ENCODE data around the gene POLE.
A peak's percentile ranks its signal among the peaks of the same experiment; 100 is the strongest.

The POLE gene

DNA sequence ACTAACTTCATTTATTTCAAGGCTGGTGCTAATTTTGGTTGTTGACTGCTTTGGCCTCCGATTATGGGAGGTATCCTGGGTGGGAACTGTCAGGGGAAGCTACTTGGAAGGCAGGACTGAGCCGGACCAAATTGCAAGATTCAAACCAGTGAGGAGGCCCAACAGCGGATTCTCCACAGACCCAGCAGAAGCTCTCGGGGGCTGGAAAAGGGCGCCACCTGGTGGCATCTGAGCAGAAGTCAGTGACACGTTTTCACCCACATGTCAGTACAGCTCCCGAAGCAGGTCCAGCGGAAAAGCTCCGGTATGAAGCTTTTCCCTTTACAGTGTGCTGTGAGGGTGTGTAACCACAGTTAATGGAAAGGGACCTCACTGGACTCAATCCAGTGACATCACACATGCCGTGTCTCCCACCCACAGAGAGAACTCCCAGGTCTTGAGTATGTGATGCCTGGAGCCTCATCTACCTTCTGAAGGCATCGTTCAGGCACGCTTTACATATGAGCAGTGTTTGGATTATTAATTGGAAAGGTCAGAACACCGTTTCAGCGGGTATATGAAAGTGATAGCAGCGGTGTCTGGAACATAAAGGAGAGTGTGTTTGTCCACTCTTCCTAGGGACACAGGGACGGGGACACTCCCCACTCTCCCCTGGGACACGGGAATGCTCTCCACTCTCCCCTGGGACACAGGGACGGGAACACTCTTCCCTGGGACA is 72.1 kb downstream of the POLE start:
- POLR2A ChIA-PET: interaction anchor here (0.9 kb wide), 1 partner anchor 9 kb away, joined by 3 read pairs; no protein-coding TSS in a partner anchor
- no peaks in the 10 kb centered on the region for H3K9me3 ChIP-seq (ENCODE audit: control insufficient read depth, insufficient read depth, low read depth, low read length)
- CTCF ChIA-PET: interaction anchor here (0.5 to 6.4 kb wide), 24 partner anchors 8 to 662 kb away, joined by 3 to 68 read pairs (median 4); no protein-coding TSS in a partner anchor
- TF ChIP-seq ZEB2 (tag by site-specific recombination; IDR thresholded peaks at IDR 0.05): 0 out of 2 replicates have a peak, but pooled peaks have one; percentile 28
- no peak for TF ChIP-seq TCF7L2 (IDR thresholded peaks at IDR 0.05; ENCODE audit: borderline replicate concordance, low read depth, low read length)
- TF ChIP-seq ZNF624 (tag by site-specific recombination; IDR thresholded peaks at IDR 0.05): no peak
- 0 out of 2 replicates have a peak, but pooled peaks have one; percentile 27 for TF ChIP-seq KLF16 (tag by site-specific recombination; IDR thresholded peaks at IDR 0.05)
- TF ChIP-seq, protein P1, sequence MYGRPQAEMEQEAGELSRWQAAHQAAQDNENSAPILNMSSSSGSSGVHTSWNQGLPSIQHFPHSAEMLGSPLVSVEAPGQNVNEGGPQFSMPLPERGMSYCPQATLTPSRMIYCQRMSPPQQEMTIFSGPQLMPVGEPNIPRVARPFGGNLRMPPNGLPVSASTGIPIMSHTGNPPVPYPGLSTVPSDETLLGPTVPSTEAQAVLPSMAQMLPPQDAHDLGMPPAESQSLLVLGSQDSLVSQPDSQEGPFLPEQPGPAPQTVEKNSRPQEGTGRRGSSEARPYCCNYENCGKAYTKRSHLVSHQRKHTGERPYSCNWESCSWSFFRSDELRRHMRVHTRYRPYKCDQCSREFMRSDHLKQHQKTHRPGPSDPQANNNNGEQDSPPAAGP (tag by site-specific recombination; IDR thresholded peaks at IDR 0.05): no peak
- peak; percentile 77; the same call in 1 of the 2 replicates for TF ChIP-seq TRIM28 (IDR thresholded peaks at IDR 0.05; ENCODE audit: borderline replicate concordance, low read length)
- TF ChIP-seq SALL2 (tag by site-specific recombination; IDR thresholded peaks at IDR 0.05; ENCODE audit: borderline replicate concordance): no peak
- peak; percentile 99 for TF ChIP-seq ZNF121 (tag by site-specific recombination; IDR thresholded peaks at IDR 0.05)
- no peak for TF ChIP-seq ZNF112 (tag by site-specific recombination; IDR thresholded peaks at IDR 0.05)
- peak; percentile 41; the same call in 1 of the 2 replicates for TF ChIP-seq SP7 (tag by site-specific recombination; IDR thresholded peaks at IDR 0.05)
- no peak for TF ChIP-seq ZNF555 (tag by site-specific recombination; conservative IDR thresholded peaks at IDR 0.05)
- 0 out of 2 replicates have a peak, but pooled peaks have one; percentile 25 for TF ChIP-seq ZNF391 (tag by site-specific recombination; IDR thresholded peaks at IDR 0.05; ENCODE audit: borderline replicate concordance, low read depth)
- 0 out of 2 replicates have a peak, but pooled peaks have one; percentile 7 for TF ChIP-seq EGR2 (tag by site-specific recombination; IDR thresholded peaks at IDR 0.05; ENCODE audit: low read depth)
- TF ChIP-seq, protein P2, sequence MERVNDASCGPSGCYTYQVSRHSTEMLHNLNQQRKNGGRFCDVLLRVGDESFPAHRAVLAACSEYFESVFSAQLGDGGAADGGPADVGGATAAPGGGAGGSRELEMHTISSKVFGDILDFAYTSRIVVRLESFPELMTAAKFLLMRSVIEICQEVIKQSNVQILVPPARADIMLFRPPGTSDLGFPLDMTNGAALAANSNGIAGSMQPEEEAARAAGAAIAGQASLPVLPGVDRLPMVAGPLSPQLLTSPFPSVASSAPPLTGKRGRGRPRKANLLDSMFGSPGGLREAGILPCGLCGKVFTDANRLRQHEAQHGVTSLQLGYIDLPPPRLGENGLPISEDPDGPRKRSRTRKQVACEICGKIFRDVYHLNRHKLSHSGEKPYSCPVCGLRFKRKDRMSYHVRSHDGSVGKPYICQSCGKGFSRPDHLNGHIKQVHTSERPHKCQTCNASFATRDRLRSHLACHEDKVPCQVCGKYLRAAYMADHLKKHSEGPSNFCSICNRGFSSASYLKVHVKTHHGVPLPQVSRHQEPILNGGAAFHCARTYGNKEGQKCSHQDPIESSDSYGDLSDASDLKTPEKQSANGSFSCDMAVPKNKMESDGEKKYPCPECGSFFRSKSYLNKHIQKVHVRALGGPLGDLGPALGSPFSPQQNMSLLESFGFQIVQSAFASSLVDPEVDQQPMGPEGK (tag by site-specific recombination; IDR thresholded peaks at IDR 0.05): peak; percentile 39; the same call in 1 of the 2 replicates
- no peak for TF ChIP-seq KLF10 (tag by site-specific recombination; IDR thresholded peaks at IDR 0.05)
- TF ChIP-seq ZNF214 (tag by site-specific recombination; IDR thresholded peaks at IDR 0.05; ENCODE audit: borderline replicate concordance): no peak
- TF ChIP-seq, protein P3, sequence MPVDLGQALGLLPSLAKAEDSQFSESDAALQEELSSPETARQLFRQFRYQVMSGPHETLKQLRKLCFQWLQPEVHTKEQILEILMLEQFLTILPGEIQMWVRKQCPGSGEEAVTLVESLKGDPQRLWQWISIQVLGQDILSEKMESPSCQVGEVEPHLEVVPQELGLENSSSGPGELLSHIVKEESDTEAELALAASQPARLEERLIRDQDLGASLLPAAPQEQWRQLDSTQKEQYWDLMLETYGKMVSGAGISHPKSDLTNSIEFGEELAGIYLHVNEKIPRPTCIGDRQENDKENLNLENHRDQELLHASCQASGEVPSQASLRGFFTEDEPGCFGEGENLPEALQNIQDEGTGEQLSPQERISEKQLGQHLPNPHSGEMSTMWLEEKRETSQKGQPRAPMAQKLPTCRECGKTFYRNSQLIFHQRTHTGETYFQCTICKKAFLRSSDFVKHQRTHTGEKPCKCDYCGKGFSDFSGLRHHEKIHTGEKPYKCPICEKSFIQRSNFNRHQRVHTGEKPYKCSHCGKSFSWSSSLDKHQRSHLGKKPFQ (tag by site-specific recombination; IDR thresholded peaks at IDR 0.05): no peak
- TF ChIP-seq ZNF549 (tag by site-specific recombination; IDR thresholded peaks at IDR 0.05): no peak
- no peak for TF ChIP-seq ZSCAN23 (tag by site-specific recombination; IDR thresholded peaks at IDR 0.05)
- TF ChIP-seq ZNF366 (tag by site-specific recombination; conservative IDR thresholded peaks at IDR 0.05): no peak
- 0 out of 2 replicates have a peak, but pooled peaks have one; percentile 30 for TF ChIP-seq ZSCAN30 (tag by site-specific recombination; IDR thresholded peaks at IDR 0.05)
- TF ChIP-seq ZNF274 (IDR thresholded peaks at IDR 0.05; ENCODE audit: low read length): no peak
- TF ChIP-seq ZNF274 (tag by site-specific recombination; IDR thresholded peaks at IDR 0.05; ENCODE audit: borderline replicate concordance): no peak
- TF ChIP-seq ZNF24 (tag by site-specific recombination; IDR thresholded peaks at IDR 0.05): no peak
- TF ChIP-seq ZNF561 (tag by site-specific recombination; IDR thresholded peaks at IDR 0.05; ENCODE audit: borderline replicate concordance): 0 out of 2 replicates have a peak, but pooled peaks have one; percentile 54
- TF ChIP-seq GLI2 (tag by site-specific recombination; IDR thresholded peaks at IDR 0.05; ENCODE audit: borderline replicate concordance, low read depth): no peak
- TF ChIP-seq ZNF571 (tag by site-specific recombination; IDR thresholded peaks at IDR 0.05): no peak
- peak; percentile 43; the same call in 1 of the 2 replicates for TF ChIP-seq ZBTB17 (tag by site-specific recombination; IDR thresholded peaks at IDR 0.05)
- TF ChIP-seq, protein P4, sequence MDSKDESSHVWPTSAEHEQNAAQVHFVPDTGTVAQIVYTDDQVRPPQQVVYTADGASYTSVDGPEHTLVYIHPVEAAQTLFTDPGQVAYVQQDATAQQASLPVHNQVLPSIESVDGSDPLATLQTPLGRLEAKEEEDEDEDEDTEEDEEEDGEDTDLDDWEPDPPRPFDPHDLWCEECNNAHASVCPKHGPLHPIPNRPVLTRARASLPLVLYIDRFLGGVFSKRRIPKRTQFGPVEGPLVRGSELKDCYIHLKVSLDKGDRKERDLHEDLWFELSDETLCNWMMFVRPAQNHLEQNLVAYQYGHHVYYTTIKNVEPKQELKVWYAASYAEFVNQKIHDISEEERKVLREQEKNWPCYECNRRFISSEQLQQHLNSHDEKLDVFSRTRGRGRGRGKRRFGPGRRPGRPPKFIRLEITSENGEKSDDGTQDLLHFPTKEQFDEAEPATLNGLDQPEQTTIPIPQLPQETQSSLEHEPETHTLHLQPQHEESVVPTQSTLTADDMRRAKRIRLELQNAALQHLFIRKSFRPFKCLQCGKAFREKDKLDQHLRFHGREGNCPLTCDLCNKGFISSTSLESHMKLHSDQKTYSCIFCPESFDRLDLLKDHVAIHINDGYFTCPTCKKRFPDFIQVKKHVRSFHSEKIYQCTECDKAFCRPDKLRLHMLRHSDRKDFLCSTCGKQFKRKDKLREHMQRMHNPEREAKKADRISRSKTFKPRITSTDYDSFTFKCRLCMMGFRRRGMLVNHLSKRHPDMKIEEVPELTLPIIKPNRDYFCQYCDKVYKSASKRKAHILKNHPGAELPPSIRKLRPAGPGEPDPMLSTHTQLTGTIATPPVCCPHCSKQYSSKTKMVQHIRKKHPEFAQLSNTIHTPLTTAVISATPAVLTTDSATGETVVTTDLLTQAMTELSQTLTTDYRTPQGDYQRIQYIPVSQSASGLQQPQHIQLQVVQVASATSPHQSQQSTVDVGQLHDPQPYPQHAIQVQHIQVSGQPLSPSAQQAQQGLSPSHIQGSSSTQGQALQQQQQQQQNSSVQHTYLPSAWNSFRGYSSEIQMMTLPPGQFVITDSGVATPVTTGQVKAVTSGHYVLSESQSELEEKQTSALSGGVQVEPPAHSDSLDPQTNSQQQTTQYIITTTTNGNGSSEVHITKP (tag by site-specific recombination; IDR thresholded peaks at IDR 0.05): 0 out of 2 replicates have a peak, but pooled peaks have one; percentile 39

More for the DNA sequence above, 72.1 kb downstream of the POLE start:
- H3K36me3 ChIP-seq (ENCODE audit: control insufficient read depth in 2 of 2, insufficient read depth in 1 of 2, low read length in 2 of 2): no peaks in the 10 kb centered on the region
- H3K27ac ChIP-seq (ENCODE audit: extremely low read depth, low read depth, low read length): no peak overlapping the region
- no peak overlapping the region for H3K4me3 ChIP-seq (ENCODE audit: low read depth, low read length)
- no peaks in the 10 kb centered on the region for H3K4me1 ChIP-seq (ENCODE audit: control insufficient read depth, insufficient read depth, low read length)

Measured in HEK293 (cell line).